HFFc6 (cell line): ENCODE data around the gene BSG. TPM values are rescaled to one million over a fixed set of nuclear protein-coding genes. Genes with fewer than 3 reads are reported as not detected.
A peak's percentile ranks its signal among the peaks of the same experiment; 100 is the strongest.
"Not testable (repeated sequence)": the region's sequence is repeated elsewhere in the genome, so short reads cannot be mapped to it uniquely, and the experiment has no call there.

ENCODE experiments used
- DNase-seq: peaks from one replicate; pipeline ENCODE4 v3.0.0-alpha.2; 2018
- H3K27ac Mint-ChIP-seq: 2 replicates; pipeline ENCODE4 v1.8.0; 2020; ENCODE audit warnings: mild to moderate bottlenecking, mixed read lengths
- H3K27me3 Mint-ChIP-seq: 2 replicates; pipeline ENCODE4 v1.8.0; 2021; ENCODE audit warnings: mild to moderate bottlenecking, moderate library complexity, mixed read lengths; ENCODE audit not compliant: insufficient read depth
- H3K36me3 Mint-ChIP-seq: 2 replicates; pipeline ENCODE4 v1.8.0; 2021; ENCODE audit warnings: low read depth, mixed read lengths
- H3K4me1 Mint-ChIP-seq: 2 replicates; pipeline ENCODE4 v1.8.0; 2020; ENCODE audit warnings: low read depth, mixed read lengths
- H3K4me3 Mint-ChIP-seq: 2 replicates; pipeline ENCODE4 v1.8.0; 2020; ENCODE audit warnings: mild to moderate bottlenecking, moderate library complexity, mixed read lengths
- H3K9me3 Mint-ChIP-seq: 2 replicates; pipeline ENCODE4 v1.8.0; 2020; ENCODE audit warnings: mild to moderate bottlenecking, mixed read lengths
- total RNA-seq, 6 experiments: library from RNA; stranded (reverse); fragmentation: NEBNext Ultra II Directional; extraction: Animal tissue kit (Norgen Biotek cat#: 25700); gene quantifications; 2 replicates in 1 of 6; 3 replicates in 5 of 6; pipeline ENCODE4 v1.2.3, GENCODE V29; 2021
- TF ChIP-seq, protein P1 (sequence below): fragments of 200-600 bp; sonication (generic); IDR thresholded peaks from 2 replicates; pipeline ENCODE4 v1.5.0; 2021; ENCODE audit warnings: antibody characterized with exemption, mild to moderate bottlenecking

BSG gene
- total RNA-seq, 6 experiments from 2014 or later, result 422 to 534 (median 465) TPM

GRCh38 chr19:601790-602189, 29.4 kb downstream of the BSG start:
- DNase-seq, result no peak
- Mint-ChIP-seq H3K9me3 (0 out of 2 replicates have a peak, but pooled peaks cover 4% of the 10 kb centered on the region), H3K27ac (no peak overlapping the region), H3K4me1 (no peaks in the 10 kb centered on the region), H3K27me3 (peaks cover 12% of the 10 kb centered on the region), H3K36me3 (peaks cover 4% of the 10 kb centered on the region; the same call in 1 of the 2 replicates), H3K4me3 (no peak overlapping the region)
- TF ChIP-seq, protein P1, sequence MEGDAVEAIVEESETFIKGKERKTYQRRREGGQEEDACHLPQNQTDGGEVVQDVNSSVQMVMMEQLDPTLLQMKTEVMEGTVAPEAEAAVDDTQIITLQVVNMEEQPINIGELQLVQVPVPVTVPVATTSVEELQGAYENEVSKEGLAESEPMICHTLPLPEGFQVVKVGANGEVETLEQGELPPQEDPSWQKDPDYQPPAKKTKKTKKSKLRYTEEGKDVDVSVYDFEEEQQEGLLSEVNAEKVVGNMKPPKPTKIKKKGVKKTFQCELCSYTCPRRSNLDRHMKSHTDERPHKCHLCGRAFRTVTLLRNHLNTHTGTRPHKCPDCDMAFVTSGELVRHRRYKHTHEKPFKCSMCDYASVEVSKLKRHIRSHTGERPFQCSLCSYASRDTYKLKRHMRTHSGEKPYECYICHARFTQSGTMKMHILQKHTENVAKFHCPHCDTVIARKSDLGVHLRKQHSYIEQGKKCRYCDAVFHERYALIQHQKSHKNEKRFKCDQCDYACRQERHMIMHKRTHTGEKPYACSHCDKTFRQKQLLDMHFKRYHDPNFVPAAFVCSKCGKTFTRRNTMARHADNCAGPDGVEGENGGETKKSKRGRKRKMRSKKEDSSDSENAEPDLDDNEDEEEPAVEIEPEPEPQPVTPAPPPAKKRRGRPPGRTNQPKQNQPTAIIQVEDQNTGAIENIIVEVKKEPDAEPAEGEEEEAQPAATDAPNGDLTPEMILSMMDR, result no peak

DNA sequence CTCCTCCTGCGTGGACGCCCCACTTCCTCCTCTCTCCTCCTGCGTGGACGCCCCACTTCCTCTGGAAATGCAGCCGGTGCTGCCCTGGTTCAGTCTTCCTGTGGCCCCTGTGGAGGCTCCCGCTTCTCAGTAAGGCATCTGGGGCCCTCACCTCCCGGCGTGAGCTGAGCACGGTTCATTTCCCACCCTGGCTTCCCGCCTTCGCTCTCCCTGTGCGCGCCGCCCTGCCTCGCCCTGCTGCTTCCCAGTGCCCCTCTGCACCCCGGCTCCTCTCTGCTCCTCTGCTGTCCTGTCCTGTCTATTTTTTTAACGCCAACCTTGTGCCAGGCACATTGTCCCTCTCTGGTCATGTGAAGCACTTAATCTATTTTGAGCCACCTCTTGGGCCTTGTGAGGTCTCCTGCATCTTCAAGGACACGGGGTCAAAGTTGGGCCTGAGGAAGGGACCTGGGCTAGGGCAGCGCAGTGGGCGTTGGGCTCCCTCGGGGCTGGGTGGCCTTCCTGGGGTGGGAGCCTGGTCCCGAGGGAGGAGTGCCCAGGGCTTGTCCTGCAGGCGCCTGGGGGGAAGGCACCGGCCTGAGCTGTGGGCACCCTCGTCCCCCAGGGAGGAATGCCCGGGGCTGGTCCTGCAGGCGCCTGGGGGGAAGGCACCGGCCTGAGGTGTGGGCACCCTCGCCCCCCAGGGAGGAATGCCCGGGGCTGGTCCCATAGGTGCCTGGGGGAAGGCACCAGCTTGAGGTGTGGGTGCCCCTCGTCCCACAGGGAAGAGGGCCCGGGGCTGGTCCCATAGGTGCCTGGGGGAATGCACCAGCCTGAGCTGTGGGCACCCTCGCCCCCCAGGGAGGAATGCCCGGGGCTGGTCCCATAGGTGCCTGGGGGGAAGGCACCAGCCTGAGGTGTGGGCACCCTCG, 30.2 kb downstream of the BSG start:
- Mint-ChIP-seq H3K27me3 (peaks cover 12% of the 10 kb centered on the region), H3K4me1 (no peaks in the 10 kb centered on the region), H3K27ac (no peak overlapping the region), H3K4me3 (no peak overlapping the region), H3K36me3 (peaks cover 4% of the 10 kb centered on the region; the same call in 1 of the 2 replicates), H3K9me3 (0 out of 2 replicates have a peak, but pooled peaks cover 4% of the 10 kb centered on the region)
- TF ChIP-seq, protein P1, result no peak
- no peak for DNase-seq

DNA sequence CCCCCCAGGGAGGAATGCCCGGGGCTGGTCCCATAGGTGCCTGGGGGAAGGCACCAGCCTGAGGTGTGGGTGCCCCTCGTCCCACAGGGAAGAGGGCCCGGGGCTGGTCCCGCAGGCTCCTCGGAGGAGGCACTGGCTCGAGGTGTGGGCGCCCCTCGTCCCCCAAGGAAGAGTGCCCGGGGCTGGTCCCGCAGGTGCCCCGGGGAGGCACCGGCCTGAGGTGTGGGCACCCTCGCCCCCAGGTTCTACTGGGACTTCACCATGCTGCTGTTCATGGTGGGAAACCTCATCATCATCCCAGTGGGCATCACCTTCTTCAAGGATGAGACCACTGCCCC, 30.9 kb downstream of the BSG start:
- not testable (repeated sequence) for H3K4me1 Mint-ChIP-seq, H3K4me3 Mint-ChIP-seq, H3K9me3 Mint-ChIP-seq, H3K36me3 Mint-ChIP-seq, DNase-seq, H3K27ac Mint-ChIP-seq
- peaks cover 12% of the 10 kb centered on the region for H3K27me3 Mint-ChIP-seq

DNA sequence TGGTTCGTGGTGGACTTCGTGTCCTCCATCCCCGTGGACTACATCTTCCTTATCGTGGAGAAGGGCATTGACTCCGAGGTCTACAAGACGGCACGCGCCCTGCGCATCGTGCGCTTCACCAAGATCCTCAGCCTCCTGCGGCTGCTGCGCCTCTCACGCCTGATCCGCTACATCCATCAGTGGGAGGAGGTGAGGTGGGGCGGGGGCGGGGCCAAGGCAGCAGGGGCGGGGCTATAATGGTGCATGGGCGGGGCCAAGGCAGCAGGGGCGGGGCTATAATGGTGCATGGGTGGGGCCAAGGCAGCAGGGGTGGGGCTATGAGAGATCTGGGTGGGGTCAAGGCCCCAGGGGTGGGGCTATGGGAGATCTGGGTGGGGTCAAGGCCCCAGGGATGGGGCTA, 31.4 kb downstream of the BSG start:
- H3K4me1 Mint-ChIP-seq, H3K4me3 Mint-ChIP-seq, H3K36me3 Mint-ChIP-seq, H3K9me3 Mint-ChIP-seq, DNase-seq, H3K27ac Mint-ChIP-seq: not testable (repeated sequence)
- peaks cover 12% of the 10 kb centered on the region for H3K27me3 Mint-ChIP-seq

DNA sequence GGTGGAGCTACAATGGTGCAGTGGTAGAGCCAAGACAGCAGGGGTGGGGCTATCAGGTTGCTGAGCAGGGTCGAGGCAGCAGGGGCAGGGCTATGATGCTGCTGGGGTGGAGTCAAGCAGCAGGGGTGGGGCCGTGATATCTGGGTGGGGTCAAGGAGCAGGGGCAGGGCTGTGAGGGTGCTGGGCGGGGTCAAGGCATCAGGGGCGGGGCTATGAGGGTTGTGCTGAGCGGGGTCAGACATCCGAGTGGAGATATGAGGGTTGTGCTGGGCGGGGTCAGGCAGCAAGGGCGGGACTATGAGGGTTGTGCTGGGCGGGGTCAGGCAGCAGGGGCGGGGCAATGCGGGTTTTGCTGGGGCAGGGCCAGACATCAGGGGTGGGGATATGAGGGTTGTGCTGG, 32.0 kb downstream of the BSG start:
- Mint-ChIP-seq H3K9me3 (0 out of 2 replicates have a peak, but pooled peaks cover 4% of the 10 kb centered on the region), H3K4me1 (no peaks in the 10 kb centered on the region), H3K4me3 (no peak overlapping the region), H3K27ac (no peak overlapping the region), H3K36me3 (peaks cover 4% of the 10 kb centered on the region; the same call in 1 of the 2 replicates), H3K27me3 (peaks cover 11% of the 10 kb centered on the region)
- TF ChIP-seq, protein P1, result no peak
- DNase-seq, result no peak

DNA sequence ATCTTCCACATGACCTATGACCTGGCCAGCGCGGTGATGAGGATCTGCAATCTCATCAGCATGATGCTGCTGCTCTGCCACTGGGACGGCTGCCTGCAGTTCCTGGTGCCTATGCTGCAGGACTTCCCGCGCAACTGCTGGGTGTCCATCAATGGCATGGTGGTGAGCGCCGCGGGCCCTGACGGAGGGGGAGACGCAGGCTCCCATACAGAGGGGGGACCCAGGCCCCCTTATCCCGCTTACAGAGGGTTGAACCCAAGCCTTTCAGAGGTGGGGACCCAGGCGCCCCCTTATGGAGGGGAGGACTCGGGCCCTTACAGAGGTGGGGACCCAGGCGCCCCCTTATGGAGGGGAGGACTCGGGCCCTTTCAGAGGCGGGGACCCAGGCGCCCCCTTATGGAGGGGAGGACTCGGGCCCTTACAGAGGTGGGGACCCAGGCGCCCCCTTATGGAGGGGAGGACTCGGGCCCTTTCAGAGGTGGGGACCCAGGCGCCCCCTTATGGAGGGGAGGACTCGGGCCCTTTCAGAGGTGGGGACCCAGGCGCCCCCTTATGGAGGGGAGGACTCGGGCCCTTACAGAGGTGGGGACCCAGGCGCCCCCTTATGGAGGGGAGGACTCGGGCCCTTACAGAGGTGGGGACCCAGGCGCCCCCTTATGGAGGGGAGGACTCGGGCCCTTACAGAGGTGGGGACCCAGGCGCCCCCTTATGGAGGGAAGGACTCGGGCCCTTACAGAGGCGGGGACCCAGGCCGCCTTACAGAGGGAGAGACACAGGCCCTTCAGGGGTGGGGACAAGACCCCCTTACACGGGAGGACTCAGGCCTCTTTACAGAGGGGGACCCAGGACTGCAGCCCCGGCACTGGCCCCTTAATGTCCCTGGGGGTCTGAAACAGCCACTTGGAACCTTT, 32.9 kb downstream of the BSG start:
- H3K27me3 Mint-ChIP-seq, H3K4me3 Mint-ChIP-seq, DNase-seq, H3K9me3 Mint-ChIP-seq, H3K36me3 Mint-ChIP-seq, H3K27ac Mint-ChIP-seq, H3K4me1 Mint-ChIP-seq: not testable (repeated sequence)
- TF ChIP-seq, protein P1, result peak; percentile 32; the same call in 1 of the 2 replicates
